Body of pancreas (tissue), 4 donors: ENCODE results near the gene CA4.

Experiments used
- POLR2A ChIP-seq, 3 donors: fragments of 450-650 bp; IDR thresholded peaks; one replicate each; pipeline ENCODE4 v1.6.1; 2016; ENCODE audit warnings: antibody characterized with exemption in 3 of 3, mild to moderate bottlenecking in 2 of 3
- TF ChIP-seq, protein P1 (sequence below), 7 experiments: fragments of 450-650 bp in 4 of 7; fragments of 200-600 bp in 3 of 7; sonication (generic) in 3 of 7; IDR thresholded peaks; one replicate each; pipeline ENCODE4 v1.5.1; 2016 to 2019; ENCODE audit warnings: antibody characterized with exemption in 7 of 7

DNA sequence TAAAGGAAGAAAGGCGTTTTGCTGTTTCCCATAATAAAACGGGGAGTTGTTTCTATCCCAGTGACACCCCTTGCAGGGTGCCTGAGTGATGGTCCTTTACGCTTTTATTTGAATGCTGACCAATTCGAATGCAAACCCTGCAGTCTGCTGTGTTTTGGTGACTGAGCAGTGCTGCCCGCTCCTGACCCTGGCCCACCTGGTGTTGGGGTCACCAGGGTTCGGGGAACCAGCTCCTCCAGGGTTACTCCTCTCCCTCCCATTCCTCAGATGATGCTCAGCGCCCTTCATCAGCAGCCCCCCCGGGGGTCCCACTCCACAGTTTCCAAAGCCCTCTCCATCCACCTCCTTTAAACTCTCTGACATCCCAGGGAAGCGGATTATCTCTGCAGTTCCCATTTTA lies 6.0 kb downstream of the CA4 start:
- TF ChIP-seq, protein P1, sequence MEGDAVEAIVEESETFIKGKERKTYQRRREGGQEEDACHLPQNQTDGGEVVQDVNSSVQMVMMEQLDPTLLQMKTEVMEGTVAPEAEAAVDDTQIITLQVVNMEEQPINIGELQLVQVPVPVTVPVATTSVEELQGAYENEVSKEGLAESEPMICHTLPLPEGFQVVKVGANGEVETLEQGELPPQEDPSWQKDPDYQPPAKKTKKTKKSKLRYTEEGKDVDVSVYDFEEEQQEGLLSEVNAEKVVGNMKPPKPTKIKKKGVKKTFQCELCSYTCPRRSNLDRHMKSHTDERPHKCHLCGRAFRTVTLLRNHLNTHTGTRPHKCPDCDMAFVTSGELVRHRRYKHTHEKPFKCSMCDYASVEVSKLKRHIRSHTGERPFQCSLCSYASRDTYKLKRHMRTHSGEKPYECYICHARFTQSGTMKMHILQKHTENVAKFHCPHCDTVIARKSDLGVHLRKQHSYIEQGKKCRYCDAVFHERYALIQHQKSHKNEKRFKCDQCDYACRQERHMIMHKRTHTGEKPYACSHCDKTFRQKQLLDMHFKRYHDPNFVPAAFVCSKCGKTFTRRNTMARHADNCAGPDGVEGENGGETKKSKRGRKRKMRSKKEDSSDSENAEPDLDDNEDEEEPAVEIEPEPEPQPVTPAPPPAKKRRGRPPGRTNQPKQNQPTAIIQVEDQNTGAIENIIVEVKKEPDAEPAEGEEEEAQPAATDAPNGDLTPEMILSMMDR (IDR thresholded peaks at IDR 0.05) = no peak
- no peak for TF ChIP-seq POLR2A (IDR thresholded peaks at IDR 0.05)
